Hematopoietic multipotent progenitor cell treated with erythropoietin and hydrocortisone succinate and interleukin-3 and kit ligand, for 17 days (in vitro differentiated cells): ENCODE data around the gene RPL23.

Experiments used
- DNase-seq: peaks from one replicate; pipeline ENCODE4 v3.0.0-alpha.2; 2015; ENCODE audit warnings: low spot score

Gene RPL23

DNA sequence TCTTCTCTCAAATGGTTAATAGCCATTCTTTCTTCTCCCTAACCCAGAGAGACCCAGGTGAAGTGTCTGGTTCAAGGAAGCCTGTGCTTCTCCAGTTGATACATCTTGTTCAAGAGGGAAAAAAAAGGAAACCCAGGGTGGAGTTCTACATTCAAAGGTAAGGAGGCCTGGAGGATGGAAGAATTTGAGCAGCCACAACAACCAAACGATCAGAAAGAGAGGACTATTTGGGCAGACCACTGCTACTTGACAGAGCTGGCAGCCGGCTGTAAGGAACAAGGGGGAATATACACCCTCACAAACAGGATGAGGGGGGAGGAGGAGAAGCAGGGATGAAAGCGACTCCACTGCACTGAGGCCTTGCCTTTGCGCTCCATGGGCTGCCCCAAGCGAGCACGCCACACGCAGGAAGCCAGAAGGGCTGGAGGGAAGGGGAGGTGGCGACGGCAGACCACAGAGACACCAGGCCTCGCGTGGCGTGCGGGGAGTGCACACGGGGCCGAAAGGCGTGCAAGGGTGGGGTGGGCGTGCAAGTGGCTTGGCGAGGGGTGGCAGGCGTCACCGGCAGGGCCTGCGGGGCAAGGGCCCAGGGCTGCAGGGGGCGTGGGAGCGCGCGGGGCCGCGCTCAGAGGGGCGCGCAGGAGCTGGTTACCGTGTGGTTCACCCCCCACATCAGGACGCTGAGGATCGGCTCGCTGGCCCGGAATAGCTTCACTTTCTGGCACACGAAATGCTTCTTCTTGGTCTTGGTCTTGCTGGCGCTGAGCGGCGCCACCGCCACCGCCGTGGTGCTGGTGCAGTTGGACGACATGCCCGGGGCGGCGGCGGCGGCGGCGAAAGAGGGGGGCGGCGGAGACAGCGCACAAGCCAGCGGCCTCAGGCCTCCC is 54.7 kb downstream of the RPL23 start:
- no peak for DNase-seq
